ENCODE data around the gene MYO5B. TPM values are rescaled to one million over a fixed set of nuclear protein-coding genes. Genes with fewer than 3 reads are reported as not detected.

MYO5B gene
- total and polyA plus RNA-seq, 10 of the 15 experiments (the other 5 are each of a cell fraction or from before 2014, with no cell fraction given) = 2.5 to 4.5 (median 3.3) TPM

DNA sequence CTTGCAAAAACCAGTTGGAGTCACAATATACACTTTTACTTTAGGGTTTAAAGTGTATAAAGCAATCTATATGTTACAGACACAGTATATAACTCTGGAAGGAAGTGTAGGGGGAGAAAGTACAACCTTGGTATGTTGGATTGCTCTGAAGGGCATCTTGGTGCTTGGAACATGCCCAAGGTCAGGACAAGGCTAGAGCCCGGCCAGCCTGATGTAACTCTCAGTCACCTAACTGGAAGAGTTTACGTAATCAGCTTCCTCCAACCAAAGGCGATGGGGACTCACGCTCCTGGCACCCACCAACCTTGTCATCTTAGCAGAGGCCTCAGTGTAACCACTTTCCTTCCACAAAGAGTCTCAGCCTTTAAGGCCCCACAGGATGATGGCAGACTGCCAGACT is 200.5 kb downstream of the MYO5B start:
- no peak for TF ChIP-seq SRF (IDR thresholded peaks at IDR 0.05; ENCODE audit: low read depth in 2 of 2, low read length in 2 of 2)
- no peak for TF ChIP-seq TARDBP (IDR thresholded peaks at IDR 0.05; ENCODE audit: borderline replicate concordance)
- no peak for TF ChIP-seq NFYA (IDR thresholded peaks at IDR 0.05; ENCODE audit: borderline replicate concordance, low read depth, low read length)
- no peak for TF ChIP-seq TCF3 (IDR thresholded peaks at IDR 0.05; ENCODE audit: borderline replicate concordance, insufficient read depth, low read depth, low read length)
- H3K4me1 ChIP-seq (ENCODE audit: control insufficient read depth, insufficient read depth, low read length) = no peaks in the 10 kb centered on the region
- H3K4me3 ChIP-seq = no peak overlapping the region
- POLR2A ChIA-PET = no interaction called here
- no peak overlapping the region for H3K27ac ChIP-seq (ENCODE audit: control insufficient read depth, insufficient read depth)
- no peak overlapping the region for H3K9ac ChIP-seq (ENCODE audit: control insufficient read depth, insufficient read depth, low read length)
- no peaks in the 10 kb centered on the region for H3K79me2 ChIP-seq (ENCODE audit: control insufficient read depth, insufficient read depth, low read length)
- no peaks in the 10 kb centered on the region for H3K9me3 ChIP-seq (replicated peaks; ENCODE audit: control insufficient read depth, insufficient read depth, low read length)
- no peak overlapping the region for H3K4me2 ChIP-seq (ENCODE audit: control insufficient read depth, insufficient read depth)
- DNase-seq (ENCODE audit: low read depth, low spot score) (no peak), FAIRE-seq (no peak), ATAC-seq (no peak)
- H2AFZ ChIP-seq (ENCODE audit: control insufficient read depth, low read depth, low read length) = no peak overlapping the region
- intact Hi-C loops (cut with micrococcal nuclease; ENCODE audit: unreplicated experiment) (no loop called here), in situ Hi-C loops (cut with MboI) (no loop called here)
- CTCF ChIA-PET = no interaction called here
- no TSS peak for BruUV-seq (replicated peaks)
- H4K20me1 ChIP-seq (ENCODE audit: control insufficient read depth, insufficient read depth) = no peaks in the 10 kb centered on the region
- RAD21 ChIA-PET (ENCODE audit: unreplicated experiment) = no interaction called here
- no peaks in the 10 kb centered on the region for H3K36me3 ChIP-seq (ENCODE audit: control insufficient read depth in 2 of 2, insufficient read depth in 2 of 2, low read length in 1 of 2)
- WGBS (ENCODE audit: insufficient coverage, insufficient replicate concordance, low lambda C conversion rate, missing lambda C conversion rate) = 53% methylated on average over 4 of the region's 4 CpGs
- SMC1A ChIA-PET (ENCODE audit: uncharacterized antibody, unreplicated experiment) = no interaction called here
- peaks cover 2 to 3% of the 10 kb centered on the region in 2 experiments; a peak in 1 of 4 replicates for H3K27me3 ChIP-seq (replicated peaks in 1 of 2; ENCODE audit: control insufficient read depth in 2 of 2, insufficient read depth in 2 of 2, low read length in 1 of 2)

DNA sequence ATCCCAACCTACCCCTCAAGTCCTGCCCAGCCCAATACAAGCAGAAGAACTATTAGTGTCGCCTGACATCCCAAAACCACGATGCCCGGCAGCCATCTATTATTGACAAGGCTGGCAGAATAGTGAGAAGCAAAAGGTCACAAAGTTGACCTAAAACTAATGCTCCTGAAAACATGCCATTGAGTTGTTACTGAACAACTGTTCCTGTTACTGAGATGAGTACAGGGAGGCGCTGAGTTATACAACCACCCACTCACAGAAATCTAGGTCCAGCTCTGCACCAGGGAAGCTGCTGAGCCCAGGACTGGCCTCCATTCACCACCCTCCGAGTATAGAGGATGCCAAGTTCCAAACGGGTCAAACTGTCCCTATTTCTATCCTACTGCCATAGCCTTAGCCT is 201.6 kb downstream of the MYO5B start:
- H3K9ac ChIP-seq (ENCODE audit: control insufficient read depth, insufficient read depth, low read length) = no peak overlapping the region
- FAIRE-seq (no peak), DNase-seq (ENCODE audit: low read depth, low spot score) (no peak), ATAC-seq (no peak)
- peaks cover 2 to 3% of the 10 kb centered on the region in 2 experiments; a peak in 1 of 4 replicates for H3K27me3 ChIP-seq (replicated peaks in 1 of 2; ENCODE audit: control insufficient read depth in 2 of 2, insufficient read depth in 2 of 2, low read length in 1 of 2)
- ChIA-PET CTCF (no interaction called here), SMC1A (ENCODE audit: uncharacterized antibody, unreplicated experiment) (no interaction called here), RAD21 (ENCODE audit: unreplicated experiment) (no interaction called here), POLR2A (no interaction called here)
- no peaks in the 10 kb centered on the region for H3K9me3 ChIP-seq (replicated peaks; ENCODE audit: control insufficient read depth, insufficient read depth, low read length)
- H3K4me3 ChIP-seq = no peak overlapping the region
- H4K20me1 ChIP-seq (ENCODE audit: control insufficient read depth, insufficient read depth) = no peaks in the 10 kb centered on the region
- in situ Hi-C loops (cut with MboI) (no loop called here), intact Hi-C loops (cut with micrococcal nuclease; ENCODE audit: unreplicated experiment) (no loop called here)
- WGBS (ENCODE audit: insufficient coverage, insufficient replicate concordance, low lambda C conversion rate, missing lambda C conversion rate) = 9% methylated on average over 6 of the region's 6 CpGs
- H2AFZ ChIP-seq (ENCODE audit: control insufficient read depth, low read depth, low read length) = no peak overlapping the region
- no peaks in the 10 kb centered on the region for H3K79me2 ChIP-seq (ENCODE audit: control insufficient read depth, insufficient read depth, low read length)
- H3K27ac ChIP-seq (ENCODE audit: control insufficient read depth, insufficient read depth) = no peak overlapping the region
- H3K36me3 ChIP-seq (ENCODE audit: control insufficient read depth in 2 of 2, insufficient read depth in 2 of 2, low read length in 1 of 2) = no peaks in the 10 kb centered on the region
- no TSS peak for BruUV-seq (replicated peaks)
- no peaks in the 10 kb centered on the region for H3K4me1 ChIP-seq (ENCODE audit: control insufficient read depth, insufficient read depth, low read length)
- H3K4me2 ChIP-seq (ENCODE audit: control insufficient read depth, insufficient read depth) = no peak overlapping the region
- TF ChIP-seq RUNX3 (IDR thresholded peaks at IDR 0.05; ENCODE audit: low read length) = no peak
- no peak for TF ChIP-seq SREBF1 (IDR thresholded peaks at IDR 0.05; ENCODE audit: low read length)
- no peak for TF ChIP-seq NBN (IDR thresholded peaks at IDR 0.05)
- TF ChIP-seq IKZF1 (conservative IDR thresholded peaks at IDR 0.05) = no peak
- no peak for TF ChIP-seq ZSCAN29 (IDR thresholded peaks at IDR 0.05)
- no peak for TF ChIP-seq ZBED1 (IDR thresholded peaks at IDR 0.05; ENCODE audit: borderline replicate concordance)
- TF ChIP-seq, protein P1, sequence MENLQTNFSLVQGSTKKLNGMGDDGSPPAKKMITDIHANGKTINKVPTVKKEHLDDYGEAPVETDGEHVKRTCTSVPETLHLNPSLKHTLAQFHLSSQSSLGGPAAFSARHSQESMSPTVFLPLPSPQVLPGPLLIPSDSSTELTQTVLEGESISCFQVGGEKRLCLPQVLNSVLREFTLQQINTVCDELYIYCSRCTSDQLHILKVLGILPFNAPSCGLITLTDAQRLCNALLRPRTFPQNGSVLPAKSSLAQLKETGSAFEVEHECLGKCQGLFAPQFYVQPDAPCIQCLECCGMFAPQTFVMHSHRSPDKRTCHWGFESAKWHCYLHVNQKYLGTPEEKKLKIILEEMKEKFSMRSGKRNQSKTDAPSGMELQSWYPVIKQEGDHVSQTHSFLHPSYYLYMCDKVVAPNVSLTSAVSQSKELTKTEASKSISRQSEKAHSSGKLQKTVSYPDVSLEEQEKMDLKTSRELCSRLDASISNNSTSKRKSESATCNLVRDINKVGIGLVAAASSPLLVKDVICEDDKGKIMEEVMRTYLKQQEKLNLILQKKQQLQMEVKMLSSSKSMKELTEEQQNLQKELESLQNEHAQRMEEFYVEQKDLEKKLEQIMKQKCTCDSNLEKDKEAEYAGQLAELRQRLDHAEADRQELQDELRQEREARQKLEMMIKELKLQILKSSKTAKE (IDR thresholded peaks at IDR 0.05; ENCODE audit: low read depth, poor library complexity, severe bottlenecking) = no peak
- no peak for TF ChIP-seq SREBF2 (IDR thresholded peaks at IDR 0.05; ENCODE audit: low read length)
- TF ChIP-seq NR2C1 (IDR thresholded peaks at IDR 0.05) = no peak
- TF ChIP-seq, protein P2, sequence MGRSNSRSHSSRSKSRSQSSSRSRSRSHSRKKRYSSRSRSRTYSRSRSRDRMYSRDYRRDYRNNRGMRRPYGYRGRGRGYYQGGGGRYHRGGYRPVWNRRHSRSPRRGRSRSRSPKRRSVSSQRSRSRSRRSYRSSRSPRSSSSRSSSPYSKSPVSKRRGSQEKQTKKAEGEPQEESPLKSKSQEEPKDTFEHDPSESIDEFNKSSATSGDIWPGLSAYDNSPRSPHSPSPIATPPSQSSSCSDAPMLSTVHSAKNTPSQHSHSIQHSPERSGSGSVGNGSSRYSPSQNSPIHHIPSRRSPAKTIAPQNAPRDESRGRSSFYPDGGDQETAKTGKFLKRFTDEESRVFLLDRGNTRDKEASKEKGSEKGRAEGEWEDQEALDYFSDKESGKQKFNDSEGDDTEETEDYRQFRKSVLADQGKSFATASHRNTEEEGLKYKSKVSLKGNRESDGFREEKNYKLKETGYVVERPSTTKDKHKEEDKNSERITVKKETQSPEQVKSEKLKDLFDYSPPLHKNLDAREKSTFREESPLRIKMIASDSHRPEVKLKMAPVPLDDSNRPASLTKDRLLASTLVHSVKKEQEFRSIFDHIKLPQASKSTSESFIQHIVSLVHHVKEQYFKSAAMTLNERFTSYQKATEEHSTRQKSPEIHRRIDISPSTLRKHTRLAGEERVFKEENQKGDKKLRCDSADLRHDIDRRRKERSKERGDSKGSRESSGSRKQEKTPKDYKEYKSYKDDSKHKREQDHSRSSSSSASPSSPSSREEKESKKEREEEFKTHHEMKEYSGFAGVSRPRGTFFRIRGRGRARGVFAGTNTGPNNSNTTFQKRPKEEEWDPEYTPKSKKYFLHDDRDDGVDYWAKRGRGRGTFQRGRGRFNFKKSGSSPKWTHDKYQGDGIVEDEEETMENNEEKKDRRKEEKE (IDR thresholded peaks at IDR 0.05) = no peak
- no peak for TF ChIP-seq SMC3 (IDR thresholded peaks at IDR 0.05; ENCODE audit: borderline replicate concordance, low read length)
- TF ChIP-seq SRF (IDR thresholded peaks at IDR 0.05; ENCODE audit: low read depth in 2 of 2, low read length in 2 of 2) = no peak
- TF ChIP-seq SIN3A (IDR thresholded peaks at IDR 0.05; ENCODE audit: low read depth, low read length) = no peak
